CD4-positive, alpha-beta T cell (primary cell): Measurements from ENCODE around the gene ZBTB7C. TPM values are rescaled to one million over a fixed set of nuclear protein-coding genes. Genes with fewer than 3 reads are reported as not detected.

Experiments
- ATAC-seq: fragments of 200-7000 bp; cut with Tn5 transposase; one replicate; pipeline ENCODE4 v1.10.0; 2022; ENCODE audit warnings: mild to moderate bottlenecking; ENCODE audit not compliant: poor library complexity
- CTCF ChIA-PET: fragments of 350-600 bp; sonication (Branson Sonifier 250); formaldehyde crosslinking; loops from one replicate; lab custom pipeline; 2021; ENCODE audit warnings: antibody characterized with exemption, inconsistent platforms; lab: Charles Lee
- POLR2A ChIA-PET: fragments of 350-600 bp; sonication (Branson Sonifier 250); formaldehyde crosslinking; loops from one replicate; lab custom pipeline; 2021; ENCODE audit warnings: antibody characterized with exemption, inconsistent platforms; lab: Charles Lee
- DNase-seq, 14 experiments: peaks; one replicate each; pipeline ENCODE4 v3.0.0-alpha.2; 2013 to 2020; ENCODE audit warnings: mixed read lengths in 2 of 14
- H3K27ac ChIP-seq, 2 donors: one replicate each; pipeline versions ENCODE4 v1.5.1 to v1.7.0; 2013; ENCODE audit warnings: low read length in 2 of 2, low read depth in 1 of 2, mild to moderate bottlenecking in 1 of 2
- H3K27me3 ChIP-seq, 2 experiments: 1 replicate in 1 of 2; 2 replicates in 1 of 2; pipeline versions ENCODE4 v1.6.1 to v1.7.0; 2013; ENCODE audit warnings: low read length in 2 of 2, control low read depth in 1 of 2, mild to moderate bottlenecking in 1 of 2, moderate library complexity in 1 of 2; ENCODE audit not compliant: insufficient read depth in 2 of 2, control insufficient read depth in 1 of 2
- H3K36me3 ChIP-seq: one replicate; pipeline ENCODE4 v1.6.1; 2013; ENCODE audit warnings: low read length, control low read depth; ENCODE audit not compliant: insufficient read depth
- H3K4me1 ChIP-seq: one replicate; pipeline ENCODE4 v1.6.1; 2013; ENCODE audit warnings: low read length, control low read depth; ENCODE audit not compliant: insufficient read depth
- H3K4me3 ChIP-seq: one replicate; pipeline ENCODE4 v1.5.1; 2013; ENCODE audit warnings: mild to moderate bottlenecking, low read length, moderate library complexity
- H3K9me3 ChIP-seq, 2 experiments: 1 replicate in 1 of 2; 2 replicates in 1 of 2; pipeline versions ENCODE4 v1.6.1 to v1.7.0; 2013; ENCODE audit warnings: low read length in 2 of 2, mild to moderate bottlenecking in 2 of 2, control low read depth in 1 of 2, moderate library complexity in 1 of 2; ENCODE audit not compliant: control insufficient read depth in 1 of 2, insufficient read depth in 1 of 2
- H3K27ac Mint-ChIP-seq: one replicate; pipeline ENCODE4 v1.8.0; 2020; ENCODE audit warnings: mixed read lengths
- H3K27me3 Mint-ChIP-seq: one replicate; pipeline ENCODE4 v1.8.0; 2021; ENCODE audit warnings: mixed read lengths
- H3K36me3 Mint-ChIP-seq: one replicate; pipeline ENCODE4 v1.8.0; 2021; ENCODE audit warnings: low read depth, mixed read lengths
- H3K4me1 Mint-ChIP-seq: one replicate; pipeline ENCODE4 v1.8.0; 2021; ENCODE audit warnings: low read depth, mixed read lengths
- H3K4me3 Mint-ChIP-seq: one replicate; pipeline ENCODE4 v1.8.0; 2020; ENCODE audit warnings: mild to moderate bottlenecking, mixed read lengths
- H3K9me3 Mint-ChIP-seq: one replicate; pipeline ENCODE4 v1.8.0; 2020; ENCODE audit warnings: mixed read lengths
- CTCF ChIP-seq: fragments of 200-600 bp; IDR thresholded peaks from one replicate; pipeline ENCODE4 v1.8.0; 2022; ENCODE audit warnings: antibody characterized with exemption, mild to moderate bottlenecking
- intact Hi-C, 2 experiments: fragments of 100-400 bp; cut with DNase I in 1 of 2; cut with micrococcal nuclease in 1 of 2; formaldehyde crosslinking; loops; one replicate each; pipeline versions ENCODE4 v1.15.1 to v1.9.0; 2023 to 2025; cut with DNase I, micrococcal nuclease
- total RNA-seq, 174 experiments: library from RNA in 2 of 174; stranded (reverse) in 2 of 174; gene quantifications; one replicate each; pipeline ENCODE4 v1.2.3 and lab custom pipeline; 2021 to 2026

Gene ZBTB7C
- total RNA-seq, 2 experiments from 2014 or later = not detected

GRCh38 chr18:48325115-48325665 lies 84.0 kb downstream of the ZBTB7C start:
- H3K27ac Mint-ChIP-seq = no peak overlapping the region
- peaks cover 0 to 2% of the 10 kb centered on the region in 2 experiments for H3K27me3 ChIP-seq

GRCh38 chr18:48324651-48325050 lies 84.5 kb downstream of the ZBTB7C start:
- peaks cover 0 to 2% of the 10 kb centered on the region in 2 experiments for H3K27me3 ChIP-seq
- no peak for TF ChIP-seq CTCF
- H3K27me3 Mint-ChIP-seq = no peaks in the 10 kb centered on the region
- H3K36me3 ChIP-seq = no peaks in the 10 kb centered on the region
- ChIA-PET CTCF (no interaction called here), POLR2A (no interaction called here)
- H3K9me3 Mint-ChIP-seq = no peaks in the 10 kb centered on the region
- ATAC-seq = no peak
- H3K27ac Mint-ChIP-seq = no peak overlapping the region
- H3K9me3 ChIP-seq = no peaks in the 10 kb centered on the region
- H3K27ac ChIP-seq = no peak overlapping the region
- no peaks in the 10 kb centered on the region for H3K4me1 Mint-ChIP-seq
- H3K4me3 ChIP-seq = no peak overlapping the region
- H3K4me1 ChIP-seq = no peaks in the 10 kb centered on the region
- no peaks in the 10 kb centered on the region for H3K36me3 Mint-ChIP-seq
- no peak overlapping the region for H3K4me3 Mint-ChIP-seq
- DNase-seq = no peak
- intact Hi-C loops = no loop called here

More at GRCh38 chr18:48325115-48325665, 84.0 kb downstream of the ZBTB7C start:
- ATAC-seq (no peak), DNase-seq (no peak)
- Mint-ChIP-seq H3K4me1 (no peaks in the 10 kb centered on the region), H3K36me3 (no peaks in the 10 kb centered on the region), H3K27me3 (no peaks in the 10 kb centered on the region), H3K4me3 (no peak overlapping the region), H3K9me3 (no peaks in the 10 kb centered on the region)
- Histone ChIP-seq H3K9me3 (no peaks in the 10 kb centered on the region), H3K4me3 (no peak overlapping the region), H3K27ac (no peak overlapping the region), H3K4me1 (no peaks in the 10 kb centered on the region), H3K36me3 (no peaks in the 10 kb centered on the region)
- no peak for TF ChIP-seq CTCF
- ChIA-PET CTCF (no interaction called here), POLR2A (no interaction called here)
- intact Hi-C loops = no loop called here

GRCh38 chr18:48323151-48323550 lies 86.0 kb downstream of the ZBTB7C start:
- ChIA-PET POLR2A (no interaction called here), CTCF (no interaction called here)
- H3K4me1 ChIP-seq = no peaks in the 10 kb centered on the region
- H3K4me3 ChIP-seq = no peak overlapping the region
- peaks cover 6% of the 10 kb centered on the region for H3K27me3 Mint-ChIP-seq
- H3K36me3 Mint-ChIP-seq = no peaks in the 10 kb centered on the region
- no peaks in the 10 kb centered on the region for H3K4me1 Mint-ChIP-seq
- no peaks in the 10 kb centered on the region for H3K9me3 Mint-ChIP-seq
- no peak overlapping the region for H3K4me3 Mint-ChIP-seq
- no peak for DNase-seq
- H3K9me3 ChIP-seq = no peaks in the 10 kb centered on the region
- no peaks in the 10 kb centered on the region for H3K27me3 ChIP-seq
- intact Hi-C loops = no loop called here
- no peak overlapping the region for H3K27ac Mint-ChIP-seq
- H3K27ac ChIP-seq = no peak overlapping the region
- TF ChIP-seq CTCF = no peak
- no peak for ATAC-seq
- H3K36me3 ChIP-seq = no peaks in the 10 kb centered on the region
